ENCODE results near the gene PGPEP1. TPM values are rescaled to one million over a fixed set of nuclear protein-coding genes. Genes with fewer than 3 reads are reported as not detected.
A peak's percentile ranks its signal among the peaks of the same experiment; 100 is the strongest.

Gene PGPEP1
- total RNA-seq, 1 donor: 29.8 TPM

DNA sequence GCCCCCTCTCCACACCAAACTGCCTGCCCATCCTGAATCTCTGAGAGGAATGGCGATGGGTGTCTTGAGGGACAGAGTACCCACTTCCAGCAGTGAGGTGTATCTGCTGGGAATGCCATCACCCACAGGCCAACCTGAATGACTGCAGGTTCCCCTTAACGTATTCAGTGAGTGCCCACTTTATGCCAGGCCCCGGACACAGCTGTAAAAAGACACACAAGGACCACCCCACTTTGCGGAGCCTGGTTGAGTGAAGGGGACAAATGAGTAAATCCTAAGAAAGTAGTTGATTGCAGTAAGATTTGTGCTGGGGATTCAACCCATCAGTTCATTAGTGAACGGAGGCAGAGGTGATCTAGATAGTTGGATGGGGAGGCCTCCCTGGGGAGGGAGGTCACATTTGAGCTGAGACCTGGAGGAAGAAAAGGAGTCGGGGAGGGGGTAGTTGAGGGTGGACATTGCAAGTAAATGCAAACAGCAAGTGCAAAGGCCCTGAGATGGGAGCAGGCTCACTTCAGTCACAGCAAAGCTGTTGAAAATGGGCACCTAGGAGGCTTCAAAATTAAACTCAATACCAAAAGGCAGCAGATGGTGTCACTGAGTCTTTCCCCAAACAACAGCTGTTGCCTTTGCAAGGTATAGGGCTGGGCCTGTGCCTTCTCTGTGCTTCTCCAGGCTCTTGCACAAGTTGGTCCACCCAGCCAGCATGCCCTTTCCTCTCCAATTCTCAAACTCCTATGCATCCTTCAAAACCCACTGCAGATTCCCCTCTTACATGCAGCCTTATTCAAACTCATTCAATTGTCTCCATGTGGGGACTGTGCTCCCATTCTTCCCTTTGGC is 49.9 kb downstream of the PGPEP1 start:
- TF ChIP-seq CTCF (IDR thresholded peaks at IDR 0.05; ENCODE audit: insufficient read depth, low read depth, low read length): no peak
- no peak overlapping the region for H3K4me3 ChIP-seq (ENCODE audit: low read depth, low read length)
- DNase-seq (ENCODE audit: low read depth): peak; percentile 54

- no peak for TF ChIP-seq CTCF (IDR thresholded peaks at IDR 0.05; ENCODE audit: insufficient read depth, low read depth, low read length)
- no peak overlapping the region for H3K4me3 ChIP-seq (ENCODE audit: low read depth, low read length)
- no peak for DNase-seq (ENCODE audit: low read depth)
Measured at GRCh38 chr19:18391509-18392075, 51.2 kb downstream of the PGPEP1 start.

DNA sequence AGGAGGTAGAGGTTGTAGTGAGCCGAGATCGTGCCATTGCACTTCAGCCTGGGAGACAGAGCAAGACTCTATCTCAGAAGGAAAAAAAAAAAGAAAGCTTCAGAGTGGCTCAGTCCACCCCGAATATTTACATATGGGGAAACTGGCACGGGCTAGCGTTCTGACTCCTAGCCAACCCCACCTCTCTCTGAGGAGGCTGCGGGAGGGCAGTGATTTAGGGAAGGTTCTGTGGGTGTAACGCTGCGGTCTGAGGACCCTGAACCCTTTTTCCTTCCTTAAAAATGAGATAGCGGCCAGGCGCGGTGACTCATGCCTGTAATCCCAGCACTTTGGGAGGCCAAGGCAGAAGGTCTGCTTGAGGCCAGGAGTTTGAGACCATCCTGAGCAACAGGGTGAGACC is 52.0 kb downstream of the PGPEP1 start:
- peak; percentile 72 for DNase-seq (ENCODE audit: low read depth)
- no peak for TF ChIP-seq CTCF (IDR thresholded peaks at IDR 0.05; ENCODE audit: insufficient read depth, low read depth, low read length)
- H3K4me3 ChIP-seq (ENCODE audit: low read depth, low read length): no peak overlapping the region

- TF ChIP-seq CTCF (IDR thresholded peaks at IDR 0.05; ENCODE audit: insufficient read depth, low read depth, low read length): no peak
- no peak for DNase-seq (ENCODE audit: low read depth)
- H3K4me3 ChIP-seq (ENCODE audit: low read depth, low read length): no peak overlapping the region
Measured at GRCh38 chr19:18392926-18393325, 52.5 kb downstream of the PGPEP1 start.

GRCh38 chr19:18393836-18394235 is 53.4 kb downstream of the PGPEP1 start:
- no peak overlapping the region for H3K4me3 ChIP-seq (ENCODE audit: low read depth, low read length)
- no peak for DNase-seq (ENCODE audit: low read depth)
- TF ChIP-seq CTCF (IDR thresholded peaks at IDR 0.05; ENCODE audit: insufficient read depth, low read depth, low read length): no peak

DNA sequence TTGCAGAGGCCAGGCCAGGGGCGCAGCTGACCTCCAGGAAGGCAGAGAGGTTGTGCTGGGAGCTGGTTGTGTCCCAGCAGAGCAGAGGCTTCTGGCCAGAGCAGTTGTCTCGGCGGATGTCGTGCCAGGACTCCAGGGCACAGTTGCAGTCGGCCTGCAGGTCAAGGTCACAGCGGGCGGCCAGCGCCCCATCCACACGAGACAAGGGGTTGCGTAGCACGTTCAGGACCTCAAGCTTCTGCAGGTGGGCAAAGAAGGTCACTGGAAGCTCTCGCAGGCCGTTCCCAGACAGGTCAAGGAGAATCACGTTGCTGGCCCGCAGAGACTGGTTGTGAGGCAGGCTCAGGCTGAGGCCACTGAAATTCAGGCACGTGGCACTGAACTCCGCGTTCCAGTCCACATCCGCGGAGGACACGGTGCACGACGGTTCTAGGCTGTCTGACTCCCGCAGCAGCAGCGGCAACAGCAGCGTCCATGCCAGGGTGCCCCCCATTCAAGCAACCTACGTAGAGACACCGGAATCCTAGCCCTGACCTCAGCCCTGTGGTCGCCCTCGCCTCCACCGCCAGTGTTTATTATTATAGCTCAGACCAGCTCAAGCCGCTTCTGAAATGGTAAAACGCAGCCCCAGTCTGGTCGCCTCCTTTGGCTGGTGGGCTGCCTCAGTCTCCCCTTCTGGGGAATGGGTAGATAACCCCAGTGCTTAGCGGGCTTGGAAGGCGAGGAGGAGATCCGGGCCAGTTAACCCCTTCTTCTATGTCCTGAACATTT is 56.3 kb downstream of the PGPEP1 start:
- no peak for TF ChIP-seq CTCF (IDR thresholded peaks at IDR 0.05; ENCODE audit: insufficient read depth, low read depth, low read length)
- H3K4me3 ChIP-seq (ENCODE audit: low read depth, low read length): no peak overlapping the region
- DNase-seq (ENCODE audit: low read depth): no peak

Measured in fibroblast of villous mesenchyme (primary cell).